Fibroblast of skin of left quadriceps (primary cell): Measurements from ENCODE around the gene POTEH.
"Not testable (repeated sequence)": the region's sequence is repeated elsewhere in the genome, so short reads cannot be mapped to it uniquely, and the experiment has no call there.

Experiments
- DNase-seq, 2 experiments: peaks; one replicate each; pipeline ENCODE4 v3.0.0-alpha.2; 2013; ENCODE audit warnings: low read depth in 2 of 2

The POTEH gene

GRCh38 chr22:15689749-15690125 lies at the start of gene POTEH:
POTEH (plus strand) TSS chr22:15690026; CDS start chr22:15690078, 52 bp downstream.
- not testable (repeated sequence) for DNase-seq

DNA sequence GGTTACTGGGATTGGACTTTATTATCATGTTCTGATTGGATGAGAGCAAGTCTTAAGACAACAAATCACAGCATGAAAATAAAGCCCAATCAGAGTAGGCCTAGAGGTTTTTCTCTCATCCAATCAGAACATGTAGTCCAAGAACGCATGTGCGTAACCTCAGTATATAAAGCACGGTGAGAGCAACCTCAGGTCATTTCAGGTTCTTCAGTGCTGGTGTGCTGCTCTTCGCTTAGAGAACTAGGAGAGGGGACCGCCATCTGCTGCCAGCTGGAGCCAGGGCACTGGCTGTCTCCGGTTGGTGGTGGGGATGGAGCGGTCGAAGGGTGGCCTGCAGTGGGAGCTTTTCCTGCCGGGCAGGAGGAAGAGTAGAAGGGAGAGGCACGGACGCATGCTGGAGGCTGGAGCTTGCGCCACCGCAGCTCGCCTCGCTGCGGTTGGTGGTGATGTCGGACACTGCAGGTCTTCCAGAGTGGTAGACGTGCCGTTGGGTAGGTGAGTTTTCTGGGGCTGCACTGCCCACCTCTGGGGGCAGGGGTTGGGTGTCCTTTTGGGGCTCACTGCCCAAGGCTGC lies 47.5 kb upstream of the POTEH start:
- not testable (repeated sequence) for DNase-seq

GRCh38 chr22:15651954-15652353 lies 37.9 kb upstream of the POTEH start:
- not testable (repeated sequence) for DNase-seq

GRCh38 chr22:15652738-15653137 lies 37.1 kb upstream of the POTEH start:
- not testable (repeated sequence) for DNase-seq

GRCh38 chr22:15653241-15653640 lies 36.6 kb upstream of the POTEH start:
- not testable (repeated sequence) for DNase-seq

DNA sequence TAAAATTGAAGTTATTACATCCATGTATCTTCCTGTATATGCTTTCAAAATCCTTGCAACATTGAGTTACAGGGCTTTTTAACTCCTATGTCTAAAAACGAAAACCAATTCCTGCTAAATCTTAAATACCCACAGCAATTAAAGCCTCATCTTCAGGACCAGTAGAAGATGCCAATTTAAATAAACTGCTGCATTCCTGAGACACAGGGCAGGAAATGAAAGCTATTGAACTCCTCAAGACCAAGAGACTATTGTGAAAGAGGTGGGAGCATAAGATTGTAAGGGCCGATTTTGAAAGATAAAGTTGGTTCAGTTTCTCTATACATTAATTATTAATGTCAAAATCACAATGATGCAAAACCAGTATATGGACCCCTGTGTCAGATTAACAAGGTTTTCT lies 28.7 kb upstream of the POTEH start:
- DNase-seq, result not testable (repeated sequence)

- not testable (repeated sequence) for DNase-seq
Measured at GRCh38 chr22:15664682-15665081, 25.1 kb upstream of the POTEH start.

DNA sequence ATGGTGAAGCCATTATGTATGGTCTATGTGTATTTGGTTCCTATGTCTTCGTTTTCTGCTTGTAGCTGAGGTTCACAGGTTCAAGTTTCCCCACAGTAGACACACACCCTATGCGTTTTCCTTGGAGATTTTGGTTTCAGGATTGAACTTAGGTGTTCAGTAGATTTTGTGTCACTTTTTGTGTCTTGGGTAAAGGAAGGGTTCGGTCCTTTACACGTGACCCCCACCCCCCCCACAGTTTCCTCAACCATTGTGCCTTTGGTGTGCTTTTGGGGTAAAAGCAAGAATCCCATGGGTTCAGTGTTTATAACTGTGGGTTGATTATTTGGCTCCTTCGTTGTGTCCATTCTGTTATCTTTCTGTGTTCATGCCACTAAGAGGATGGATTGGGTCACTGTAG lies 24.3 kb upstream of the POTEH start:
- not testable (repeated sequence) for DNase-seq

GRCh38 chr22:15669430-15669829 lies 20.4 kb upstream of the POTEH start:
- DNase-seq, result not testable (repeated sequence)

- not testable (repeated sequence) for DNase-seq
Measured at GRCh38 chr22:15679702-15680101, 10.1 kb upstream of the POTEH start.

- not testable (repeated sequence) for DNase-seq
Measured at GRCh38 chr22:15684115-15684514, 5.7 kb upstream of the POTEH start.

- not testable (repeated sequence) for DNase-seq
Measured at GRCh38 chr22:15684695-15685094, 5.1 kb upstream of the POTEH start.

- DNase-seq, result not testable (repeated sequence)
Measured at GRCh38 chr22:15685641-15686040, 4.2 kb upstream of the POTEH start.

DNA sequence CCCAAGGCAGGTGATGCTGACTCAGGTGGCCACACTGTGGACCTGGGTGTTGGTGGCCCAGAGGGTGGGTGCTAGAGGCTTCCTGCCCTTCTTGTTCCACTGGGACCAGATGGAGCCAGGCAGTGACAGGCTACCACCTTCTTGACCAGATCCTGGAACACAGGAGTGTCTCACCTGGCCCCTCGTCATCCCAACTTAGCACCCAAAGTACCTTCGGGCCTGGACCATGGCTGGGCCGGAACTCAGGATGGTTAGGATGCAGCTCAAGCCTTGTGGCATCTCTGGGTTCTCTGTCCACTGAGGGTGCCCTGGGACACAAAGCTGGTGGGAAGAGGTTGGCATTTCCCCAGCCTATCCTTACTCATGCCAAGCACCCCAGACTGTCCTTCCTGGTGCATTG lies 2.7 kb upstream of the POTEH start:
- not testable (repeated sequence) for DNase-seq

DNA sequence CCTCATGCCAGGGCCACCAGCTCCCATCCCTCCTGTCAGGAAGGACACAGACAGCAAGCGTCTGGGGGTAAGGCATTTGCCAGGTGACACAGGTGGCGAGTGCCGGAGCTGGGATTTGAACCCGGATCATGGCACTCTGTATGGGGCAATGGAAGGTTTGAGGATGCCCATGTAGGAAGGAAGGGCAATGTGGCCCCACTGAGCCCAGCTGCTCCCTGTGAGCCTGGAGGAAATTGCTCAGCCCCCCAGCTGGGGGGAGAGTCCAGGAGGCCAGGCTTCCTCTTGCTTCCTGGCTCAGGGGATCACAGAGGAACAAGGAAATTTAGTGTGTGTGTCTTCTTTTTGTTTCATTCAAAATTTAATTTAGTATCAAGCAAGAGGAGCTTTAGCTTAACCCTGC lies 2.1 kb upstream of the POTEH start:
- not testable (repeated sequence) for DNase-seq

GRCh38 chr22:15688090-15688489 lies 1.7 kb upstream of the POTEH start:
- DNase-seq, result not testable (repeated sequence)

- not testable (repeated sequence) for DNase-seq
Measured at GRCh38 chr22:15689012-15689748, 646 bp upstream of the POTEH start.

GRCh38 chr22:15713600-15713999 lies 23.8 kb downstream of the POTEH start:
- DNase-seq, result not testable (repeated sequence)

- not testable (repeated sequence) for DNase-seq
Measured at GRCh38 chr22:15714125-15714524, 24.3 kb downstream of the POTEH start.

- DNase-seq, result not testable (repeated sequence)
Measured at GRCh38 chr22:15721884-15722283, 32.1 kb downstream of the POTEH start.

GRCh38 chr22:15729209-15729917 lies 39.5 kb downstream of the POTEH start:
- not testable (repeated sequence) for DNase-seq

GRCh38 chr22:15731023-15731422 lies 41.2 kb downstream of the POTEH start:
- not testable (repeated sequence) for DNase-seq

DNA sequence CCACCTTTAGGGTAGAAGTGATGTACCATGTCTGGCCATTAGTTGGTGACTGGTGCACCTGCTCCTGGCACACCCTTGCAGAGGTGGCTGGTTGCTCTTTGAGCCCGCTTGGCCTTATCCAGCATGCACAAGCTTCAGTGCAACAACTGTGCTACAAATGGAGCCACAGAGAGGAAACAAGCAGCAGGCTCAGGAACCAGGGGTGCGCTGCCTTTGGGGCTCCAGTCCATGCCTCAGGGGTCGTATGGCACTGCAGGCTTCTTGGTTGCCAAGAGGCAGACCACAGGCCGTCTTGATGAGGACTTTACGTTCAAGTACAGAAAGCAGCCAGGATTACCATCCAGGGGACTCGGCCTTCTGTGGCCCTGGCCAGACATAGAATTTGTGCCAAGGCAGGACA lies 44.6 kb downstream of the POTEH start:
- not testable (repeated sequence) for DNase-seq
